HG03565 (cell line): ENCODE results near the gene GABBR2.

Source experiments
- ATAC-seq: cut with Tn5 transposase; IDR thresholded peaks from one replicate; pipeline ENCODE4 v1.9.1; 2021; ENCODE audit warnings: mild to moderate bottlenecking, moderate library complexity; ENCODE audit not compliant: unreplicated experiment

Gene GABBR2

DNA sequence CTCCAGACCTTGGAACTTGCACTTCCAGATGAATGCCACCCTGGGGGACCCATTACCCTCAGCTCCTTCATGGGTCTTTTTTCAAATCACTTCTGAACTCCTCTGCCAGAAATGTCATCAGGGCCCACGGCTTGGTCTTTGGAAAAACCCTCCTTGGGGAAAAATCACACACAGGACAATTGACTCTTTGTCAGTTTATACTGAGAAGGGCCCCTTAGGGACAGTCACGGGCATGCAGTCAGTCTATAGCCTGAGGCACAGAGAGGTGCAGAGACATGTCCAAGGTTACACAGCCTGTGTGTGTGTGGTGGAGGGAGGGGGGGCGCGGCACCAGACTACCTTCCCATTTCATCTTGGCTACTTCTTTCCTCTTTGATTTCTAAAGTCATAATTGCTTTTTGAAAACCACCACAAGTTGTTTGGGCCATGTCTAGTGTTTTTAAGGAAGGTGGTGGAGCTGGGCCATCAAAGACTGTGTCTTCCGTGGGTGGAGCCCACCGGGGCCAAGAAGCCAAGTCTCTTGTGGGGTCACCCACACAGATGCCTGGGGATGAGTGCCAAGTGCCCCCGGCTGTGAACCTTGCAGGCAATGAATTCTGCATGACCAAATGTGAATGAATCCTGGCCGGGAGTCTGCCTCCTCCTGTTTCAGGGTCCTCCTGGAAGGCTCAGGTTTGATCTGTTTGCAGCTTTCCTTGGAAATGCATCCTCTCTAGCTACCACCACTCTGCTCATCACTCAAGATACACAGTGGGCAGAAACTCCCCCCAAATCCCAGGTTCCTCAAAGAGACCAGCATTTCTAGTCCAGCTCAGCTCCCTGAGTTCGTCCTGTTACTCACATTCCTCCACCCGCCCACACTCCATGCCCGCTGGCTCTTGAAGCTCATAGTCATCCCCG, 253.2 kb downstream of the GABBR2 start:
- no peak for ATAC-seq

DNA sequence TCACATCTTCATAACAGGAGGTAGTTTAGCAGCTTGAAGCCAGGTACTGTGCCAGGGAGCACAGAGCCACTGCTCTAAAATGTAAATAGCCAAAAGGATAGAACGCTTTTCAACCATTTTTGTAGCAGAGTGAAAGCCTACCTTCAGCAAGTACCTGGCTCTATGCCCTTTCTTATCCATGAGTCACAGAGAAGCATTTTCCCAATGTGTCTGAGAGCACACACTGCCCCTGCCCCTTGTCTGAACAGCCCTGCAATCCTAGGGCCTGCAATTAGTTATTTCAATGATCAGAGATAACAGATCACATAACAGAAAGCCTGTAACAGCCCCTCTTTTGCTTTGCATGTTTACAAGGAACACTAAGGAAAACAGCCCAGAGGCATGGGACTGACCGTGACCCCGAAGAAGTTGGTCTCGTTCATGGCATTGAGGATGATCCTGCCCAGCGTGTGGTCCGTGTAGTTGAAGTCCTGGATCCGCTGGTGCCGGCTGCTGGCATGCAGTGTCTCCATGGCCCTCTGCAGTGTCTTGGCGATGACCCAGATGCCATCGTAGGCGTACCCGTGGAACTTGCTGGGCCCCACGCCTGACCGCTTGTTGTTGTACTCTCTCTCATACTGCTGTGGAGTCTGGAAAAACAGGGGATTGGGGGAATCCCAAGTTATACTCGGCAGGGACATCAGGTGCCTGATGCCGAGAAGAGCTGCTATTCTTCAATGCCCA, 255.0 kb downstream of the GABBR2 start:
- ATAC-seq = no peak

DNA sequence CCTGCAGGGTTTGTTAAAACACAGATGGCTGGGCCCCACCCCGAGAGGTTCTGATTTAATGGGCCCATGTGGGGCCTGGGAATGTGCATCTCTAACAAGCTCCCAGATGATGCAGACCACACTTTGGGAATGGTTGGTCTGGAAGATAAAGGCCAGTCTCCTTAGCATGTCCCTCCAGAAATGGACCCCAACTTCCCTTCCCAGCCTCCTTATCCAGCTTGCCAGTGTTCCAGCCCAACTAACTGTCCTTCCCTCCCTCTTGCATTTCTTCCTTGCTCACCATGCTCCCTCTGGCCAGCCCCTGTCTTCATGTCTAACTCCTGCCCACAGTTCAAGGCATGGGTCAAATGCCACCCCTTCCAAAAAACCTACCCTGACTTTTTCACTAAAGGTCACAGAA, 257.2 kb downstream of the GABBR2 start:
- no peak for ATAC-seq

DNA sequence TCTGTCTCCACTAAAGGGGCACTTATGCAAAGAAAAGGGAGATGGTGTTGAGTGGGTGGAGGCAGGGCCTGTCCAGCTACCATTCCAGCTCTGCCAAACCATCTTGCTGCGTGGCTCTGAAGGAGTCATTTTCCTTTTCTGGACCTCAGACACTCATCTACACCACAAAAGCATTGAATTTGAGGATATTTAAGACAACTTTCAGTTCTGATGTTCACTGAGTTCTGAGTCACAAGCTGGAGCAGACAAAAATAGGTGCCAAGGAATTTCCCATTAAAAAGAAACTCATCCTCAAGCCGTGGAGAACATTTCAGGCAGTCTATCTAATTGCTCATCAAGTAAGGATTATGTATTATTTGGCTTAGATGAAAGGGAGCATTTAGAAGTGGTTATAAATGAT, 258.2 kb downstream of the GABBR2 start:
- no peak for ATAC-seq

DNA sequence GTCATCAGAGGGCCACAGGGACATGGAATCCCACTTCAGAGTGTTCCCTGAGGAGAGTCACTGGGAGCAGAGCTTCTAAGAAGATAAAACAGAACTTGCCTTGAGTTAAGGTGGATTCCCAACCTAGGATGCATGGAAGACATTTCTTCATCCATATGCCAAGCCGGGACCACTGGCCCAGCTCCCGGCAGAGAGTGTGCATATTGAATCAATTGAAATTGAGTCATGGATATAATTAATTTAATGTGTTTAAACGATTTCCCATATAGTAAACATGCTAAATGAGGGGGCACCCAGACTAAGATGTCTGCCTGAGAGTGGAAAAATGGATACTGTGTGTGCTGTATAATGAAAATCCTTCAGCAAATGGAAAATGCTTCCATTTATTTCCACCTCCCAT, 258.9 kb downstream of the GABBR2 start:
- no peak for ATAC-seq

DNA sequence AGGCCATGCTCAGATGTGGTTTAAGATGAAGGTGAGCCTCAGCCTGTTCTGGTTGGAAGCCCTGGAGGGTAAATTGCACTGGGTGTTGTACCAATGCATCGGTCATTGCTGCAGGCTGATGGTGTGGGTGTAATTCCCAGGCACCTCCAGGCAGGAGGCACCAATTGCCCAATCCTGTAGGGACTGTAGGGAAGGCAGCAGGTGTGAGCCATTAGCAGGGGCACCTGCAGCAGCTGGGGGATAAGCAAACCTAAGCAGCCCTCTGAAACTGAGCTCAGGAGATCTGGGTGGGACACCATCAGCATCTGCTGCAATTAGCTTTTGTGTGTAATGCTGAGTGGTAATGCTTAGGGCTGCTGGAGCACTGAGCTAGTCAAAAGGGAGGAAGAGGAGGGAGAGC, 263.2 kb downstream of the GABBR2 start:
- ATAC-seq = no peak

DNA sequence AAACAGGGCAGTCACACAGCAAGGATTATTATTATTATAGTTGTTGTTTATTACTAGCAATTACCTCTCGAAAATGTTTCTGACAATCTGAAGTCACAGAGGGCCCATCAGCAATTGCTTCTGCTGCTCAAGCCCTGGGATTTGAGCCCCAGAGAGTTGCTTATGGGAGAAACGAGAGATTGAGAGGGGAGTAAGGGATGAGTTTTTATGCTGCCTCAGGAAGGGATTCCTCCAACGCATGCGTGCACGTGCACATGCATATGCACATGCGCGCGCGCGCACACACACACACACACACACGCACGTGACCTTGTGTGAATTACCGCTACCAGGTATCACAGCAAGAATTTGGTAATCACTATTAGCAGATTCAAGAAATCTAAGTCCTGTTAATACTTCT, 264.1 kb downstream of the GABBR2 start:
- no peak for ATAC-seq

DNA sequence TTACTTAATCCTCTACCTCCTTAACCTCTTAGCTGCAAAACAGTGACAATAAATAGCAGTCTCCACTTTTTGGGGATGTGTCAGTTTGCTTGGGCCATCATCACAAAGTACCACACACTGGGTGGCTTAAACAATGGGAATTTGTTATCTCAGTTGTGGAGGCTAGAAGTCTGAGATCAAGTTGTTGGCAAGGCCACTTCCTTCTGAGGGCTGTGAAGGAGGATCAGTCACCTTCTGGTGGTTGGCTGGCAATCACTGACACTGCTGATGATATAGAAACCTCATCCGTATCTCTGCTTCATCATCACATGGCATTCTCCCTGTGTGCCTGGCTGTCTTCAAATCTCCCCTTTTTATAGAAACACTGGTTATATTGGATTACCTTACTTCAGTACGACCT, 266.2 kb downstream of the GABBR2 start:
- ATAC-seq = no peak

DNA sequence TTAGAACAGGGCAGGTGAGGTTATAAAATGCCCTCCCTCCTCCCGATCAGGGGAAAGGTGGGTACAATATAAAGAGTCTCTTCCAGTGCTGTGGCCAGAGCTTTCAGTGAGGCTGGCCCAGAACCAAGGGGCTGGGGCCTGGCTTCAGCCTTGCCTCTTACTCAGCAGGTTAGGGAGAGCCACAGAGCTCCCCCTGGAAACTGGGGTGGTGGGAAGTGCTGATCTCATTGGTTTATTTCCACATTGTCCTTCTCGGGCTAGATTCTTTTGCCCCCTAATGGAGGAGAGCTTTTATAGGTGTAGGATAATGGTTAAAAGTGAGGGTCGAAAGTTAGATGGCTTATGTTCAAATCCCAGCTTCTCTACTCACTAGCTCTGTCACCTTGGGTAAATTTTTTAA, 266.6 kb downstream of the GABBR2 start:
- no peak for ATAC-seq

DNA sequence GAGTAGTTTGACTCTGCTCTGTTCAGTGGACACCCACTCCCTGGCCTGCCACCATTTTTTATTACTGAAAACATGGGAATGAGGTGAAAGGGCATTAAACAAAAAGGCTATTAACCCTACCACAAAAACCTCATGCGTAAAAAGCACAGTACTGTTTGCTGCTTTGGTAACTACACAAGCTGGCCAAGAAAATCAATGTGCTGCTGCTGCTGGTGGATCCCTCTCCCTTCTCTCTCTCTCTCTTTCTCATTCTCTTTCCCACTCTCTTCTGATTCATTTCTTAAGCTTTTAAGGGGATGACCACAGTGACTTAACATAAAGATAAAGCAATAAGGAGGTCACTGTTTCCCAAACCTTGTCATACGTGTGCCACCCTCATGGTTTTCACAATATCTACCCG, 270.1 kb downstream of the GABBR2 start:
- ATAC-seq = no peak

DNA sequence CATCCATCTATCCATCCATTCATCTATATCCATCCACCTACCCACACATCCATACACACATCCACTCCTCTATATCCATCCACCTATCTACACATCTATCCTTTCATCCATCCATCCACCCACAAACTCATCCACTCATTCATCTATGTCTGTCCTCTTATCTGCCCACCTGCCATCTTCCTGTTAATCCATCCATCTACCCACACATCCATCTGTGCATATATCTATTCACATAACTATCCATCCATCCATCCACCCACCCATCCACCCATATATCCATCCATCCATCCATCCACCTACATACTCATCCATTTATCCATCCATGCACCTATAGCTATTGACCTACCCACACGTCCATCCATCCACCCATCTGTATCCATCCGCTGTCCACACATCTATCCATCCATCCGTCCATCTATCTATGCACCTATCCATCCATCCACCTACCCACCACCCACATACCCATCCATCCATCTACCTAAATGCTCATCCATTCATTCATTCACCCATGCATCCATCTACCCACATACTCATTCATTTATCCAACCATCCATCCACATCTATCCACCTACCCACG, 271.2 kb downstream of the GABBR2 start:
- ATAC-seq = no peak

DNA sequence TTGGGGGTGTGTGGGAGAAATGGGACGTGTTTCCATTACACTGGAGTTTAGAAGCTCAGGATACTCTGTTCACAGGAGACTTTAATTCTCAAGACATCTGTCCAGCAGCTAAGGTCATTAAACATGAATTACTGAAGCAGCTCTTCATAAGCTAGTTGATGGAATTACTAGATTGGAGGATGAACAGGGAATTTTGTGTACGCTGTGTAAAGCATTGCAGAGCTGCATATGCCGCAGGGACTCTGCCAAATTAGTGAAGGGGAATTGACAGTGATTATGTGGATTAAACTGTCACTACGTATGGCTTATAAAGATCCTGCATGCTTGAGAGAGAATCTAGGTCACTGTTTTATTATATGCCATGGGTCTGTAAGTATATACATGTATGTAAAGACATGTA, 275.8 kb downstream of the GABBR2 start:
- ATAC-seq = no peak

DNA sequence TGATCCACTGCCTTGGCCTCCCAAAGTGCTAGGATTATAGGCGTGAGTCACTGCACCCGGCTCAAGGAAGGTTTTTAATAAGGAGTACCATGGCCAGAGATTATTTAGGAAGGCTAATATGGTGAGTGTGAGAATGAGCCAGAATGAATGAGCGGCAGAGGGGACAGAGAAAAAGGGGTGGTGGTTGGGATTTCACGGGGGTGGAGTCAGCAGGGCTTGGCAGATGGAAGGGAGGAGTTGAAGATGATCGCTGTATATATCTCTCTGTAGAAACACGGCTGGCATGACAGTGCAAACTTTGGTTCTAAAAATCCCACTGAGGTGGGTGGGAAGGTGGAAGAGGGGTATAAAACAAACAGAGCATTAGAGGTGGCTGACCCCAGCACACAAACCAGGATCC, 276.6 kb downstream of the GABBR2 start:
- no peak for ATAC-seq

DNA sequence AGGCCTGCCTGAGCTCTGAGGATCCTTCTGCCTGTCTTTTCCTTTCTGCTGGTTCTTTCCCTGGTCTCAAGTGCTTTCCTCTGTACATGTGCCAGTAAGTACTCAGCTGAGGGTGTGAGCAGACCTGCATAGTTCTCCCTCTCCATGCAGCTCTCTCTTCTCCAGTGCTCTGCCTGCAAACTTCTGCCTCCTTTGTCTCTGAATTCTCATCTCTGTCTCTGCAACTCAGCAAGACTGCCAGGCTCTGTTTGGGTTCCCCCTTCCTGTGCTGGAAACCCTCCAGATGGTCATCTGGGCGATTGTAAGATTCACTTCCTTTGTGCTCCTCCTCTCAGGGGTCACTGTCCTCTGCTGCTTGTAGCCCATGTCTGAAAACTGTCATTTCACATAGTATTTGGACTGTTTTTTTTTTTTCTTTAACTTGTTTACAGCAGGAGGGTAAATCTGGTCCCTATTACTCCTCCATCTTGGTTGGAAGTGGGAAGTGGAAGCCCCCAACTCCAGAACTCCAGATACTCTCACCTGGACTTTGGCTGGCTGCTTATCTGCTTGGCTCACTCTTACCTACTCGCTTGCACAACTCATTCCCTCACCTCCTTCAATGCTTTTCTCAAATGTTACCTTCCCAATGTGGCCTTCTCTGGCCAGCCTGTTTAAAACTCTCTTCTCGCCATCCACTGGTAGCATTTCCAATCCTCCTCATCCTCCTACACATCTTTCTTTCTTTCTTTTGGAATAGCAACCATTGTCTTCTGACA, 278.0 kb downstream of the GABBR2 start:
- ATAC-seq = no peak

DNA sequence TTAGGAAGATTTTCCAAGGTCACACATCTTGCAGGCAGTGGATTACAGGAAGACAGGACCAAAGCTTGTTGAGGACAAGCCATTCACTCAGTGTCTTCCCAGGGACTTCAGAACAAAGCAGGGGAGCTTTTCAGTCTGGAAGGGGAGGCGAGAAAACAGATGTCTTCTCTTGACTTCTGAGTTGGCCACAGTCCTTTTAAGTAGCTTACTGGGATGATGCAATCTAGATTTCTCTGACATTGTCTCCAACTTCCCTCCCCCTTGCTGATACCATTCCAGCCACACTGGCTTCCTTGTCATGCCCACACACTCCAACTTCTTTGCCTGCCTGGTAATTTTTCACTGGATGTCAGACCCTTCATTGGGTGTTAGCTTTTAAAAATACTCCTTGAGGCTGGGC, 279.1 kb downstream of the GABBR2 start:
- ATAC-seq = no peak

DNA sequence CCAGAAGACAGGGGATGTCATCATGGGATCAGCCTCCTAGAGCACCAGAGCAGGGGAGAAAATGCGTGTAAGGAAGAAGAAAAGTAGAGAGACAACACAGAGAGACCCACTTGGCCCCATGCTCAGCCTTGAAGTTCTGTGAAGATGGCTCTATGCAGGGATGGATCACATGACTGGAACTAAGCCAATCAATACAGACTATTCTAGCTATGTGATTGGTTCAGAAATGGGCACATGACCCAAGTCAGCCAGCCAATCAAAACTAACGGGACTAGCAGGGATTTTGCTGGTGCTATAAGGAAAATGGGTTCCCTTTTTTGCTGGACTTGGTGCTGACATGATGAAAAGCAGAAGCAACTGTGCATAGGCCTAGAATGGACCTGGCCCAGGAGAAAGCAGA, 280.3 kb downstream of the GABBR2 start:
- no peak for ATAC-seq

DNA sequence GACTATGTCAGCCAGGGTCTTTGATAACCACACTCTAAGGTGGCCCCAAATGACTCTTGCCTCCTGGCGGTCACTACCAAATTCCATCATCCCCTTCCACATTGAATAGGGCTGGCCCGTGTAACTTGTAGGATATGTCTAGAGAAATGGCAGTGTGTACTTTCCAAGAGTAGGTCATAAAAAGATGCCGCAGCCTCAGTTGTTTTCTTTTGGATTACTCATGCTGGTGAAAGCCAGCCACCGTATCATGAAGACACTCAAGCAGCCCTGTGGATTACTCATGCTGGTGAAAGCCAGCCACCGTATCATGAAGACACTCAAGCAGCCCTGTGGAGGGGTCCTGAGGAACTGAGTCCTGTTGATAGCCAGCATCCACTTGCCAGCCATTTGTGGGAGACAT, 281.2 kb downstream of the GABBR2 start:
- ATAC-seq = no peak

DNA sequence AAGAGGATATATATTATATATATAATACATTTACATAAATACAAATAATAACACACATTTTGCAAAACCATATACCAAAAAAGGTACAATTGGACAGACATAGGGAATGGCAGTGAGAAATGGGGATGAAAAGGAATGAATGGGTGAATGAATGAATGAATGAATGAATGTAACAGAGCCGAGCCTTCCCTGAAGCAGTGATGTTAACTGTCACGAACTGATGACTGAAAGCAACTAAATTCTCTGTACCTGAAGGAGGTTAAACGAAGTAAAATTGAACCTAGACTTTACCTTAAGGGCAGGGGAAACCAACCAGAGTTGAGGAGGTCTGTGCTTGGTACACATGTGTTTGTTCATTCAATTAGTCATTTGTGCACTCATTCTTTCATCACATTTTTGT, 283.7 kb downstream of the GABBR2 start:
- ATAC-seq = no peak

DNA sequence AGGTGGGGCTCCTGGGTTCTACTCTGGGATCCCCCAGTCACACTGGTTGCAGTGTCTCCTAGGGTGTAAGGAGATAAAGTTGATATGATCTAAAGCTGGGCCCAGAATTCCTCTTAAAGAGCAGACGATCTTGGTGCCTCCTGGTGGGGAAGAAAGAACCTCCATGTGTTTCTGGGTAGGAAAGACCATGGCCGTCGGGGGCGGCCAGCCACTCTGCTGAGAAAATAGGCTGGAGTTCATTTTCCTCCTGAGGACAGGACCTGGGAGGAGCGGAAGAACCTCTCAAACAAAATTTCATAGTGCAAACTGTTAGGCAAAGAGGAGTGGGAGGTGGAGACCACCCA, 289.5 kb downstream of the GABBR2 start:
- ATAC-seq = no peak

DNA sequence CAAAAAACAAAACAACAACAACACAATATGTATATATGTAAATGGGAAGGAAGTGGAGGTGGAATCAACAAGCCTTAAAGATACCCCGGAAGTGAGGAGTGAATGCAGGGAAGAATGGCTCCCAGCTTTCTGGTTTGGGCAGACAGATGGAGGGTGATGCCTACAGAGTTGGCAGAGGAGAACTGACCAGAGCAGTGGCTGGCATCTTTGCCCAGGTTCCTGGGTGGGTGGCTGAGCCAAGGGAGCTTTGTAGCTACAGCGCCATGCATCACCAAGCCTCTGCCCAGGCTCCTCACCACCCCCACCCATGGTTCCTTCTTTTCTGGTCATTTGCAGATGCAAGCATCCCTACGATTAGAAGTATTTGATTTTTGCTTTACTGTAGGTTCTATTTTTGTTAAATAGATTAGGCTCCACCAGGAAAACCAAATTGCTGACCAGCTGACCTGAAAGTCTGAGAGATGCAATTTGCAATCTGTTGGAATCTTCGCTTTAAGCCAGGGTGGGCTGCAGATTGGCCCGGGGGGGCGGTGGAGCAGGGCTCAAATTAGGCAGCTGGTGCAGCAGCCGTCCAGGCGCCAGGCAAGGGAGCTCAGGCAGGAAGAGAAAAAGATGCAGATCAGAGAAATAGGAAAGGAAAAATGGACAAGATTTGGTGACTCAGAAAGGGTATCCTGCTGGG, 290.0 kb downstream of the GABBR2 start:
- no peak for ATAC-seq
